SK-N-SH (cell line): ENCODE results near the gene GLT6D1. TPM values are rescaled to one million over a fixed set of nuclear protein-coding genes. Genes with fewer than 3 reads are reported as not detected.

Experiments
- CTCF ChIA-PET: fragments of 300-600, 350-600 bp; formaldehyde crosslinking; extraction: SDS; loops from one replicate; lab custom pipeline; 2021; lab: Yijun Ruan, JAX
- POLR2A ChIA-PET: fragments of 350-600 bp; sonication (Branson Sonifier 250); formaldehyde crosslinking; extraction: SDS; loops from one replicate; lab custom pipeline; 2020; ENCODE audit warnings: antibody characterized with exemption, inconsistent platforms; lab: Yijun Ruan, JAX
- DNase-seq: peaks from one replicate; pipeline ENCODE4 v3.0.0; 2012
- H2AFZ ChIP-seq: fragments of 200-600 bp; sonication (generic); 2 replicates; pipeline ENCODE4 v1.8.1; 2016; ENCODE audit warnings: antibody characterized with exemption, mild to moderate bottlenecking, low read depth
- H3F3A ChIP-seq: fragments of 200-600 bp; sonication (generic); replicated peaks from 2 replicates; pipeline ENCODE3; 2016; ENCODE audit warnings: antibody characterized with exemption, mild to moderate bottlenecking; ENCODE audit not compliant: insufficient read depth
- H3K27ac ChIP-seq, 2 experiments: fragments of 200-500 bp in 1 of 2; fragments of 200-600 bp in 1 of 2; sonication (Bioruptor generic) in 1 of 2; sonication (generic), shearing (Covaris generic) in 1 of 2; 2 replicates each; pipeline versions ENCODE4 v1.5.1 to v1.6.1; 2014 to 2016; ENCODE audit warnings: low read depth in 2 of 2, inconsistent platforms in 1 of 2, low read length in 1 of 2, mild to moderate bottlenecking in 1 of 2, mixed read lengths in 1 of 2
- H3K27me3 ChIP-seq: fragments of 200-600 bp; sonication (generic), shearing (Covaris generic); 2 replicates; pipeline ENCODE4 v1.6.1; 2016; ENCODE audit warnings: mixed run types; ENCODE audit not compliant: insufficient read depth
- H3K36me3 ChIP-seq, 2 experiments: fragments of 200-500 bp in 1 of 2; fragments of 200-600 bp in 1 of 2; sonication (Bioruptor generic) in 1 of 2; sonication (generic) in 1 of 2; replicated peaks in 1 of 2; 2 replicates each; pipeline versions ENCODE3 to v1.5.1; 2014 to 2016; ENCODE audit warnings: low read length in 1 of 2, mild to moderate bottlenecking in 1 of 2; ENCODE audit not compliant: insufficient read depth in 2 of 2, control insufficient read depth in 1 of 2
- H3K4me1 ChIP-seq, 2 experiments: fragments of 200-500 bp in 1 of 2; fragments of 200-600 bp in 1 of 2; sonication (Bioruptor generic) in 1 of 2; sonication (generic), shearing (Covaris generic) in 1 of 2; 2 replicates each; pipeline versions ENCODE4 v1.5.1 to v1.6.1; 2014 to 2016; ENCODE audit warnings: low read depth in 1 of 2, low read length in 1 of 2, mixed run types in 1 of 2; ENCODE audit not compliant: insufficient read depth in 2 of 2, control insufficient read depth in 1 of 2
- H3K4me2 ChIP-seq: fragments of 200-600 bp; sonication (generic), shearing (Covaris generic); 2 replicates; pipeline ENCODE4 v1.6.1; 2017; ENCODE audit warnings: mixed run types
- H3K4me3 ChIP-seq, 2 experiments: fragments of 200-500 bp in 1 of 2; fragments of 200-600 bp in 1 of 2; sonication (Bioruptor generic) in 1 of 2; sonication (generic), shearing (Covaris generic) in 1 of 2; 2 replicates each; pipeline versions ENCODE4 v1.5.1 to v1.8.1; 2014 to 2016; ENCODE audit warnings: low read depth in 2 of 2, inconsistent platforms in 1 of 2, low read length in 1 of 2, mild to moderate bottlenecking in 1 of 2, mixed read lengths in 1 of 2, moderate library complexity in 1 of 2
- H3K79me2 ChIP-seq: fragments of 200-600 bp; sonication (generic); 2 replicates; pipeline ENCODE4 v1.8.1; 2017; ENCODE audit warnings: mild to moderate bottlenecking; ENCODE audit not compliant: insufficient read depth
- H3K9ac ChIP-seq: fragments of 200-600 bp; sonication (generic); 2 replicates; pipeline ENCODE4 v1.6.1; 2017; ENCODE audit warnings: mixed run types
- H3K9me2 ChIP-seq: fragments of 200-600 bp; sonication (generic); 2 replicates; pipeline ENCODE4 v1.6.1; 2017; ENCODE audit warnings: mixed run types
- H3K9me3 ChIP-seq: fragments of 200-600 bp; sonication (generic); 2 replicates; pipeline ENCODE4 v1.6.1; 2017; ENCODE audit warnings: mixed run types, mild to moderate bottlenecking, moderate library complexity
- H4K20me1 ChIP-seq: fragments of 200-600 bp; sonication (generic); 2 replicates; pipeline ENCODE4 v1.6.1; 2017; ENCODE audit warnings: mild to moderate bottlenecking, mixed run types; ENCODE audit not compliant: insufficient read depth
- FOSL2 ChIP-seq: IDR thresholded peaks from 2 replicates; pipeline ENCODE4 v1.4.0; 2012; ENCODE audit warnings: low read depth, mild to moderate bottlenecking, moderate library complexity, borderline replicate concordance
- FOXJ3 ChIP-seq: sonication (generic); formaldehyde crosslinking; IDR thresholded peaks from 2 replicates; pipeline ENCODE4 v1.5.1; 2020; ENCODE audit warnings: mild to moderate bottlenecking, missing genetic modification reagents
- GABPA ChIP-seq: IDR thresholded peaks from 2 replicates; pipeline ENCODE4 v1.4.0; 2012; ENCODE audit warnings: low read depth, mild to moderate bottlenecking
- MXI1 ChIP-seq: IDR thresholded peaks from 2 replicates; pipeline ENCODE4 v1.6.1; 2012; ENCODE audit warnings: mild to moderate bottlenecking, low read depth, low read length, improper control_type of control experiment
- NFIC ChIP-seq: IDR thresholded peaks from 2 replicates; pipeline ENCODE4 v1.4.0; 2012; ENCODE audit warnings: borderline replicate concordance
- NRF1 ChIP-seq: IDR thresholded peaks from 2 replicates; pipeline ENCODE4 v1.6.1; 2012; ENCODE audit warnings: low read depth, mild to moderate bottlenecking, low read length
- RFX5 ChIP-seq: IDR thresholded peaks from 2 replicates; pipeline ENCODE4 v1.6.1; 2012; ENCODE audit warnings: mild to moderate bottlenecking, improper control_type of control experiment, low read length
- WGBS: methylation state at CpG from one replicate; pipeline ENCODE4 v1.1.6; 2017; ENCODE audit warnings: low lambda C conversion rate; 5-methylcytosine and 5-hydroxymethylcytosine counted together
- polyA plus RNA-seq, 3 experiments: library from polyadenylated mRNA; depleted of rRNA; stranded (reverse); fragments of >200 nt; gene quantifications; 2 replicates each; pipeline ENCODE4 v1.2.3, GENCODE V29; 2012
- TF ChIP-seq, protein P1 (sequence below): IDR thresholded peaks from 2 replicates; pipeline ENCODE4 v1.4.0; 2012; ENCODE audit warnings: low read depth
- TF ChIP-seq, protein P2 (sequence below): IDR thresholded peaks from 2 replicates; pipeline ENCODE4 v1.4.0; 2012; ENCODE audit warnings: low read depth, borderline replicate concordance
- TF ChIP-seq, protein P3 (sequence below): fragments of 150-350 bp; IDR thresholded peaks from 2 replicates; pipeline ENCODE4 v1.6.1; 2016; ENCODE audit warnings: mild to moderate bottlenecking, low read depth, low read length
- TF ChIP-seq, protein P4 (sequence below): fragments of 150-350 bp; IDR thresholded peaks from 2 replicates; pipeline ENCODE4 v1.6.1; 2017; ENCODE audit warnings: antibody characterized with exemption, low read length, low read depth, borderline replicate concordance

The GLT6D1 gene
- polyA plus RNA-seq, 1 of the 3 experiments (the other 2 are of a cell fraction) = not detected

DNA sequence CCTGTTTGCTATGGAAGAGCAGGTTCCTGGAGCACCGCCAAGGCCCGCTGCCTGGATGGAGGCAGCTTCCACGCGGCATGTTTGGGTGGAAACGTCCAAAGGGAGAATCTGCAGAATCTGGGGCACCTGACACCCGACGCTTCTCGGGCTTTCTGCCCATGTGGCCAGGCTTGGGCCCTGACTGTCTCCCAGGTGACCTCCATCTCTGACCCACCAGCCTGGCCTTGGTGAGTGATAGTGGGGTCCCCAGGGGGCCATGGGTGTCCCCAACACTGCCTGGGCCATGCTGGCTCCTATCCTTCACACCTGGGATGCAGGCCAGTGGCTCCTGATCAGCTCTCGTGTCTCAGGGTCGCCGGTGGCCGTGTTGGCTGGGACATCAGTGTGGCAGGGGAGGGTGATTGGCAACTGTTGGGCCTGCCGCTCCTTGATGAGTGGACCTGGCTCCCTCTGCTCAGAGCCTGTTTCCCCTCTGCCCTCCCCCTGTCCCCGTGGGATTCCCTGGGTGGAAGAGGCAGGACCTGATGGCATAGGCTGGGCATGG is 34.0 kb downstream of the GLT6D1 start:
- no peaks in the 10 kb centered on the region for H3K9me2 ChIP-seq
- no peaks in the 10 kb centered on the region for H4K20me1 ChIP-seq
- POLR2A ChIA-PET = no interaction called here
- no peak overlapping the region for H2AFZ ChIP-seq
- 41% methylated on average over 8 of the region's 14 CpGs for WGBS
- H3K36me3 ChIP-seq = no peaks in the 10 kb centered on the region
- H3K4me1 ChIP-seq = peaks cover 0 to 9% of the 10 kb centered on the region in 2 experiments; a peak in 1 of 4 replicates
- TF ChIP-seq NFIC (no peak), FOXJ3 (no peak), GABPA (no peak)
- no peak overlapping the region for H3K4me2 ChIP-seq
- H3F3A ChIP-seq = no peaks in the 10 kb centered on the region
- H3K79me2 ChIP-seq = no peaks in the 10 kb centered on the region
- no peak overlapping the region for H3K4me3 ChIP-seq
- CTCF ChIA-PET = interaction anchor here (0.7 to 3.8 kb wide), 3 partner anchors 88 to 517 kb away, joined by 3 to 20 read pairs (median 3); no protein-coding TSS in a partner anchor
- no peak overlapping the region for H3K9ac ChIP-seq
- no peaks in the 10 kb centered on the region for H3K27me3 ChIP-seq
- DNase-seq = peak; percentile 15
- H3K9me3 ChIP-seq = no peaks in the 10 kb centered on the region
- no peak overlapping the region for H3K27ac ChIP-seq

DNA sequence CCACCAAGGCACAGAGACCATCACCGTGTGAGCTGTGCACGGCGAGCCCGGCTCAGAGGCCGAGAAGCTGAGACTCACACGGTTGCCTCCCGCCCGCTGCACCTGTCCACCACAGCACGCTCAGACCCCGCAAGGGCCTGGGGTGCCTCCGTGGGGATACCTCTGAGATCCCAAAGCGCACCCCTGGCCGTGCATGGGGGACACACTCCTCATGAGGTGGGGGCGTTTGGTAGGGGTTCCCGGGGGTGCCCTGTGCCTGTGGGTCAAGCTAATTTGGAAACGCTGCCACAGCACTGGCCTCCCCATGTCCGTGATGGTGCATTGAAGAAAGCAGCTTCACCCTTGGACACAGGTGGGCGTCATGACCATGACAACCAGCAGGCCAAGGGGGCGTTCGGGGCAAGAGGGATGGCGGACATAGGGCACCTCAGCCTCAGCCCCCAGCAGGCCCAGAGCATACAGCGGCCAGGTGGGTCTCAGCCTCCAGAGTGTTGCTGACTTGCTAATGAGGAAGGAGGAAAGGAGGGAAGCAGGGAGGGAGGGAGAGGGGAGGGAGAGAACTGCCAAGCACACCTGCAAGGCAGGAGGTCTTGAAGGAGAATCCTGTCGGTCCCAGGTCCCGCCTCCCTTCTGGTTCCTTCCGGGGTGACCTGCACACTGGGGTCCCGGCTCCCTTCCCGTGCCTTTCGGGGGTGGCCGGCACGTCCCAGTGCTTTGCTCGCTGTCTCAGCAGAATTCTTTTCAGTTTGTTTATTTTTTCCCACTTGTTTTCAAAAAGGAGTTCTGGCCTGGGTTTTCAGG is 34.7 kb downstream of the GLT6D1 start:
- no peak overlapping the region for H3K9ac ChIP-seq
- TF ChIP-seq NRF1 (no peak), FOSL2 (no peak), RFX5 (no peak), MXI1 (no peak)
- TF ChIP-seq, protein P1, sequence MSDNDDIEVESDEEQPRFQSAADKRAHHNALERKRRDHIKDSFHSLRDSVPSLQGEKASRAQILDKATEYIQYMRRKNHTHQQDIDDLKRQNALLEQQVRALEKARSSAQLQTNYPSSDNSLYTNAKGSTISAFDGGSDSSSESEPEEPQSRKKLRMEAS = no peak
- TF ChIP-seq, protein P2, sequence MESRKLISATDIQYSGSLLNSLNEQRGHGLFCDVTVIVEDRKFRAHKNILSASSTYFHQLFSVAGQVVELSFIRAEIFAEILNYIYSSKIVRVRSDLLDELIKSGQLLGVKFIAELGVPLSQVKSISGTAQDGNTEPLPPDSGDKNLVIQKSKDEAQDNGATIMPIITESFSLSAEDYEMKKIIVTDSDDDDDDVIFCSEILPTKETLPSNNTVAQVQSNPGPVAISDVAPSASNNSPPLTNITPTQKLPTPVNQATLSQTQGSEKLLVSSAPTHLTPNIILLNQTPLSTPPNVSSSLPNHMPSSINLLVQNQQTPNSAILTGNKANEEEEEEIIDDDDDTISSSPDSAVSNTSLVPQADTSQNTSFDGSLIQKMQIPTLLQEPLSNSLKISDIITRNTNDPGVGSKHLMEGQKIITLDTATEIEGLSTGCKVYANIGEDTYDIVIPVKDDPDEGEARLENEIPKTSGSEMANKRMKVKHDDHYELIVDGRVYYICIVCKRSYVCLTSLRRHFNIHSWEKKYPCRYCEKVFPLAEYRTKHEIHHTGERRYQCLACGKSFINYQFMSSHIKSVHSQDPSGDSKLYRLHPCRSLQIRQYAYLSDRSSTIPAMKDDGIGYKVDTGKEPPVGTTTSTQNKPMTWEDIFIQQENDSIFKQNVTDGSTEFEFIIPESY = no peak
- TF ChIP-seq, protein P3, sequence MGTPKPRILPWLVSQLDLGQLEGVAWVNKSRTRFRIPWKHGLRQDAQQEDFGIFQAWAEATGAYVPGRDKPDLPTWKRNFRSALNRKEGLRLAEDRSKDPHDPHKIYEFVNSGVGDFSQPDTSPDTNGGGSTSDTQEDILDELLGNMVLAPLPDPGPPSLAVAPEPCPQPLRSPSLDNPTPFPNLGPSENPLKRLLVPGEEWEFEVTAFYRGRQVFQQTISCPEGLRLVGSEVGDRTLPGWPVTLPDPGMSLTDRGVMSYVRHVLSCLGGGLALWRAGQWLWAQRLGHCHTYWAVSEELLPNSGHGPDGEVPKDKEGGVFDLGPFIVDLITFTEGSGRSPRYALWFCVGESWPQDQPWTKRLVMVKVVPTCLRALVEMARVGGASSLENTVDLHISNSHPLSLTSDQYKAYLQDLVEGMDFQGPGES = no peak
- TF ChIP-seq, protein P4, sequence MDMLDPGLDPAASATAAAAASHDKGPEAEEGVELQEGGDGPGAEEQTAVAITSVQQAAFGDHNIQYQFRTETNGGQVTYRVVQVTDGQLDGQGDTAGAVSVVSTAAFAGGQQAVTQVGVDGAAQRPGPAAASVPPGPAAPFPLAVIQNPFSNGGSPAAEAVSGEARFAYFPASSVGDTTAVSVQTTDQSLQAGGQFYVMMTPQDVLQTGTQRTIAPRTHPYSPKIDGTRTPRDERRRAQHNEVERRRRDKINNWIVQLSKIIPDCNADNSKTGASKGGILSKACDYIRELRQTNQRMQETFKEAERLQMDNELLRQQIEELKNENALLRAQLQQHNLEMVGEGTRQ = no peak
- TF ChIP-seq, all 33 proteins: peak for 0
- Histone ChIP-seq H3F3A (no peaks in the 10 kb centered on the region), H3K36me3 (no peaks in the 10 kb centered on the region), H4K20me1 (no peaks in the 10 kb centered on the region), H3K27me3 (no peaks in the 10 kb centered on the region), H3K9me3 (no peaks in the 10 kb centered on the region), H3K4me3 (no peak overlapping the region), H3K79me2 (no peaks in the 10 kb centered on the region), H3K27ac (no peak overlapping the region), H3K4me1 (peaks cover 0 to 9% of the 10 kb centered on the region in 2 experiments; a peak in 1 of 4 replicates), H2AFZ (no peak overlapping the region), H3K4me2 (no peak overlapping the region), H3K9me2 (no peaks in the 10 kb centered on the region)
- POLR2A ChIA-PET = no interaction called here
- CTCF ChIA-PET = interaction anchor here (0.7 to 3.8 kb wide), 7 partner anchors 9 to 518 kb away, joined by 3 to 44 read pairs (median 9); a partner anchor contains a TSS
- WGBS = 67% methylated on average over 18 of the region's 31 CpGs
- peak; percentile 18 for DNase-seq
